Fibroblast of gingiva (primary cell): ENCODE results near the gene SSRP1.
"Not testable (repeated sequence)": the region's sequence is repeated elsewhere in the genome, so short reads cannot be mapped to it uniquely, and the experiment has no call there.

Experiments
- DNase-seq: peaks from one replicate; pipeline ENCODE4 v3.0.0-alpha.2; 2011; ENCODE audit warnings: low read depth

The SSRP1 gene, protein sequence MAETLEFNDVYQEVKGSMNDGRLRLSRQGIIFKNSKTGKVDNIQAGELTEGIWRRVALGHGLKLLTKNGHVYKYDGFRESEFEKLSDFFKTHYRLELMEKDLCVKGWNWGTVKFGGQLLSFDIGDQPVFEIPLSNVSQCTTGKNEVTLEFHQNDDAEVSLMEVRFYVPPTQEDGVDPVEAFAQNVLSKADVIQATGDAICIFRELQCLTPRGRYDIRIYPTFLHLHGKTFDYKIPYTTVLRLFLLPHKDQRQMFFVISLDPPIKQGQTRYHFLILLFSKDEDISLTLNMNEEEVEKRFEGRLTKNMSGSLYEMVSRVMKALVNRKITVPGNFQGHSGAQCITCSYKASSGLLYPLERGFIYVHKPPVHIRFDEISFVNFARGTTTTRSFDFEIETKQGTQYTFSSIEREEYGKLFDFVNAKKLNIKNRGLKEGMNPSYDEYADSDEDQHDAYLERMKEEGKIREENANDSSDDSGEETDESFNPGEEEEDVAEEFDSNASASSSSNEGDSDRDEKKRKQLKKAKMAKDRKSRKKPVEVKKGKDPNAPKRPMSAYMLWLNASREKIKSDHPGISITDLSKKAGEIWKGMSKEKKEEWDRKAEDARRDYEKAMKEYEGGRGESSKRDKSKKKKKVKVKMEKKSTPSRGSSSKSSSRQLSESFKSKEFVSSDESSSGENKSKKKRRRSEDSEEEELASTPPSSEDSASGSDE

DNA sequence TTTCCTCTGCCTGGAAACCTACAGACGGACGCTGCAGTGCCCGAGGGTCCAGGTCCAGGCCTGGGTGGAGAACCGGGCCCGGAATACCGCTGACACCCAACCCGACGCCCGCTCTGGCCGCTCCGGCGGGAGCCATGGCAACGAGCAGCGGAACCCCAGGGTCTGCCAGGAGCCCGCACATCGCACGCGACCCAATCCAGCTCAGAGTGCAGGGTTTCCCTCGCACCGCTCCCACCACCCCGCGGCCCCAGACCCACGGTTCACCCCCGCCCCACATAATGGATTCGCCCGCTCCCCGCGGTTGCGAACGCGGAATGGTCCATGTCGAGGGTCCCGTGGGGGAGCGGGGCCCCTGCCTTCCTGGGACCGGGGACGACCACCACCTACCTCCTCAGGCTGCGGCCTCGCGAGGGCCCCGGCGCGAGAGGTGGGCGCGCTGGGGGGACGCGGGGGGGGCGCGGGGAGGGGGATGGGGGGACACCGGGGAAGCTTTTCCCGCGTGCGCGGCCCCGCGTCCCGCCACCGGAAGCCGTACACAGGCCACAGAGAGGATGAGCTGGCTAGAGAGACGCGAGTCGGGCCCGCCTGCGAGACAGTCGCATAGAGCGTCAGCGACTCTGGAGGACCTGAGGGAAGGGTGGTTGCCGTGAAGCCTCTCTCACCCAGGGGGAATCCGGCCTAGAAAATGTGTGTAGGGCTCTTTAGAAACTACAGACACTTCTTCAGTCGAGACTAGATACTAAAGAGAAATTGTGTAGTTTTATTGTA, at the start of gene SSRP1:
SSRP1 (minus strand) TSS at position 550 of the 768 bp plus-strand sequence. CDS start 771 bp downstream, outside the sequence.
- DNase-seq, result peak; percentile 84

DNA sequence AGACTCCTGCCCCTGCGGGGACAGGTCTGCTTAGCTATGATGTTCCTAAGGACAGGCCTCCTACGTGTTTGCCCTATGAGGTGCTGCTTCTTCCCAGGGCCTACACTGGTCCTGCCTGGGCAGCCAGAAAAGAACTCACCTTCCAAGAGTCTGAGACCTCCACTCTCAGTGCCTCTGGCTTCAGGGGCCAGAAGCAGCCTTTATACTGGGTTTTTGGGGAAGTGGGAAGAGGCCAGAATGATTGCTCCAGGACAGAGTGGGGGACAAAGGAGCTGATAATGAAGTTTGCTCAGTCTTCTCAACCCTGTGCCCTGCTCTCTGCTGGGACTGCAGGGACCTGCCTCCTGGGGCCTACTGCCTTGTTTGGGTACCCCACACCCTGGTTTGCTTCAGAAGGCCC, 45.3 kb upstream of the SSRP1 start, which contains the start of gene PRG3:
PRG3 (minus strand) TSS at position 176 of the 400 bp plus-strand sequence. CDS start 442 bp downstream, outside the sequence.
- DNase-seq, result no peak

DNA sequence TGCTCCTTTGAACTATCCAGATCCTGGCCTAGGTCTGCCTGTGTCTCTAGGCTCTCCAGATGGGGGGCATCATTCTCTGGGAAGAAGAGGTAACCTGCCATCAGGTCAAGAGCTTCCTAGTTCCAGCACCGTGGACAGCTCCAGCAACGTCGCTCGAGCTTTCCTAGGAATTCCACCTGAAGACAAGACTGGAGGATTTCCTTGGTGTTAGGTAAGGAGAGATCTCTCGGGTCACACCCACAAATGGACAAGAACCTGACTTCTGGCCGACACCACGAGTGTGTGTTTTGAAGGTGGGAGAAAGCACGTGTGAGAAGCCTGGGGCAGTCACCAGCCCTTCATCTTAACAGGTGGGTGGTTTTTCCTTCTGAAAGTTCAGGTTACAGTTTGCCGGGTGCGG, 44.0 kb upstream of the SSRP1 start:
- peak; percentile 8 for DNase-seq

DNA sequence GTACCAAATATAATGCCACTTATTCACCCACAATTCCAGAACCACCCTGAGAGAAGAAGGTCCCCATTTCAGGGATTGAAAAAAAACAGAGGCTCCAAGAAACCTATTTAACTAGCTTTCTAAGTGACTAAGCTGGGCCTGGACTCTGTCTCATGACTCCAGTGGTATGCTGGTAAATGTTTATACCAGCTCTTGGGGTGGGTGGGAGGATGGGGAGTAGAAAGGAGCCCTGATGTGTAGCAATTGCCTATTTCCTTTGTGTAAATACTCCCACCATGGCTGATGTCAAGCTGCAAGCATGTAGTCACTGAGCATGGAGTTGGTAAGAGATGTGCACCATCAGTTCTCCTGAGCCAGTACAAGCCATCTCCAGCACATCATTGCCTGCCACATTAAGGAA, 42.5 kb upstream of the SSRP1 start:
- no peak for DNase-seq

DNA sequence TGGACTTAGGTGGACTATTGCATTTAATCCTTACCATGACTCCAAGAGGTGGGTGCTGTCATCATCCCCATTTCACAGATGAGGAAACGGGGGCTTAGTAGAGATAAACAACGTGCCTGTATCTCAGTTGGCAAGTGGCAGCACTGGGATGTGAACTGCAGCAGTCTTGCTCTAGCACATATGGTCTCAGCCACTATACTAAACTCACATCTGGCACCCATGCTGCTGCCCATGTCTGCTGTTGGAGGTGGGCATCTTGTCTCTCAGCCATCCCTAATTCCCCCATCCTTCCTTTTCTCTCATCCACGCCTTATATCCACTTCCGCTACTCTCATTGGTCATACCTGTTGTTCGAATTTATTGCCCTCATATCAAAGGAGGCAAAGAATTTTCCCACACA, 41.4 kb upstream of the SSRP1 start:
- DNase-seq, result no peak

DNA sequence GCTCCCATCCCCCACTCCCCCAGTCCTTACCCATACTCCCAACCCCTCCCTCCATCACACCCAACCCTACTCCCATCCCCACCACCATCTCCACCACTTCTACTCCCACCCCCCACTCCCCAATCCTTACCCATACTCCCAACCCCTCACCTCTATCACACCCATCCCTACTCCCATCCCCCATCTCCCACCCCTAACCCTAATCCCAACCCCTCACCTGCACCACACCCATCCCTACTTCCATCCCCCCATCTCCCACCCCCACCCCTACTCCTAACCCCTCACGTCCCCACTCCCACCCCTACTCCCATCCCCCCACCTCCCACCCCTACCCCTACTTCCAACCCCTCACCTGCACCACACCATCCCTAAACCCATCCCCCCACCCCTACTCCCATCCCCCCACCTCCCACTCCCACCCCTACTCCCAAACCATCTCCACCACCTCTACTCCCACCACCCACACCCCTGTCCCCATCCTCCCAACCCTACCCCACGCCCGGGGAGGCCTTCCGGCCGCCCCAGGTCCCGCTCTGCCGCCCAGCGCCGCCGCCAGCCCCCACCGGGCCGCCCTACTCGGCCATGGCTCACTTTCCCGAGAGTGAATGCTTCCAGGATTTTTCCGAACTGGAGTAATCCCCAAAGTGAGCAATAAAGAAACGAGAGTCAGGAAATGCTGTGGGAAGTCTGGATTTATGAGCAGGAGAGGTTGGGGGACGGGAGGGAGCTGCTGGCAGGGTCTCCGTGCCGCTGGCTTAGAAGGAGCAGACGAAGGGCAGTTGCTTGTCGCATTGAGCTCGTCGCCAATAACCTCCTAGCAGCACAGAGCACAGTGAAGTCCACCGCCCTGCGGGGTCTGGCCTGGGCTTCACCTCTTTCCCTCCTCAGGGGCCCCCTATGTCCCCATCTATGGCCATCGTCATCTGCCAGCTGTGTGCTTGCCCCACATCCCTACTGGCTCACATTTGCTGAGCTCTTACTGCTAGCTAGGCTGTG, 40.7 kb upstream of the SSRP1 start:
- DNase-seq, result no peak

DNA sequence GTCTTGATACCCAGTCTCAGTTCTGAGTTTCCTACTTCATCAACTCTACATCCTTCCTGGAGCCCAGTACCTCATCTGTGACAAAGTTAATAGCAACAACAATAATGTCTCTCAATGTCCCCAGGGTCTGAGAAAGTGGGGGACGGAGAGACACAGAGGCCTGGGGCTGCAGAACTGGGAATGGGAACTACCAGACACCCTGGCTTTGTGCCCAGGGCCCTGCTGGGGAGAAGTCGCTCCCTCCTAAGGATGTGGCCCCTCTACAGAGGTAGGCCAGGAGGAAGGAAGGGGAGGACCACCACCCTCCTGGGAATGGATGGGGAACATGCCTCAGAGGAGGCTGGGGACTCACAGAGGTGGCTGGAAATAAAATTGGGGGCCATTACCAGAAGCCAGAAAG, 39.8 kb upstream of the SSRP1 start:
- DNase-seq, result no peak

DNA sequence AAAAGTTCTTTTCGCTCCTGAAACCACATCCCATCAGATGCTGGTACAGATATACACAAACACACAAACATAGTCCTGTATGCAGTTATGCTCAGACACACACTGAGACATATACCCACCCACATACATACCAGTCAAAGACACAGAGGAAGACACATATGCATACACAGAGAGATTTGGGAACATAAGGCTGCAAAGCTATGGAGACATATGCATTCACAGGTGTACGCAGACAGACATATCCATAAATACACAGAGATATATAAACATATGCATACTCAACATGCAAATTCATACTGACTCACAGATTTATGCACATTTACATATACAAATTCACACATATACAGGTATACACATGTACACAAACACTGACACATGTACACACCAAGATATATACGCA, 39.3 kb upstream of the SSRP1 start:
- no peak for DNase-seq

DNA sequence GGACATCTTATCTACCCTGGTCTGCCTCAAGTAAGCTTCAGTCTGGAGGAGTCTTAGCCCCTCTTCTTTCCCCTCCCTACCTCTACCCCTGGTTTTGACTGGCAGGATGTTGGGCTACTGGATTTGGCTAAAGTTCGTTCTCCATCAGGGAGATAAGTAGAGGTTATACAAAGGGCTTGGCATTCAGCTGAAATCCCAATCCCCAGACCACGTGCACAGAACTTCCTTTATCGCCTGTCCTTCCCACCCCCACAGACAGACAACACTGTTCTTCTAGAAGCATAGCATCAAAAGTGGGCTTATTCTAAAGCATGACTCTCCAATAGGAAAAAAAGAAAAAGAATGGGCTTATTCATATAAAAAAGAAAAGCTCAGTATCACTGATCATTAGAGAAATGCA, 37.5 kb upstream of the SSRP1 start:
- no peak for DNase-seq

DNA sequence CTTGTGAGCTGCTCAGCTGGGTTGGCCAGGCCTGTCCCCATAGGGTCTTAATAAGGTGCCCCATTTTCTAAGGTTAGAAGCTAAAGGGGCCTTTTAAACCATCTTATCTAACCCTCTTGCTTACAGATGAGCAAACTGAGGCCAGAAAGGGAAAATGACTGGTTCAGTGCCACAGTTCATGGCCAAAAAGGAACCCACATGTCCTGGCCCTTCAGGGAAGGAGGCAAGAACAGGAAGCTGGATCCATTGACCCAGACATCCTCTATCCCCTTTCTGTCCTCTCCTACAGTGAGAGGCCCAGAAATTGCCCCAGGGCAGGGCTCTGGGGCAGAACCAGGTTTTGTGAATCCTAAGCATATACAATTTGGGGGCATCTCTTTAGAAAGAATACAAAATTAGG, 35.2 kb upstream of the SSRP1 start:
- DNase-seq, result no peak

DNA sequence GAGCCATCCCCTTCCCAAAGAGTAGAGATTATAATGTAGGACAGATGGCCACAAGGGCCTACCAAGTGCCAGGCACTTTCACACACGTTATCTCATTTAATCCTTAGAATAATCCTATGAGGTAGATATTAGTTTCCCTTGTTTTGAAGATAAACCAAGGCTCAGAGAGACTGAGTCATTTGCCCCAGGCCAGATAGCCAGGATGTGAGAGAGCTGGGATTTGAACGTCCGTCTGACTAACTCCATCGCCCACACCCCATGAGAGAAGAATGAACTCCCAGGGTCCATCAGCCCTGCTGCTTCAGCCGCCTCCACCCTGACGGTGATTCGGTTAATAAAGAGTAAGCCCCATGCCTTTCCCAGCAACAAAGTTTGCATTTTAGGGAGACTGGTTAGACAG, 34.6 kb upstream of the SSRP1 start:
- DNase-seq, result no peak

DNA sequence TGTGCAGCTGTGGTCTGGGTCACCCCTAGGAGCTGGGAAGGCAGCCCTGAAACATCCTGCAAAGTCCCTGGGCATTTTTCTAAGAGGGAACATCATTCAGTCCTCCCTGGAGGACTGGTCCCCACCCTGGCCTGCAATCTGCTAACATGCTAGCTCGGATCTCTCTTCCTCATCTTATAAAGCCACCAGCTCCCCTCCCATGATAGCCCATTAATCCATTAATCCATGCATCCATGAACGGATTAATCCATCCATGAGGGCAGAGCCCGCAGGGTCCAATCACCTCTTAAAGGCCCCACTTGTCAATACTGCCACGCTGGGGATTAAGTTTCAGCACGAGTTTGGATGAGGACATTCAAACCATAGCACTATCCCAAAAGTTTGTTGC, 33.1 kb upstream of the SSRP1 start:
- no peak for DNase-seq

DNA sequence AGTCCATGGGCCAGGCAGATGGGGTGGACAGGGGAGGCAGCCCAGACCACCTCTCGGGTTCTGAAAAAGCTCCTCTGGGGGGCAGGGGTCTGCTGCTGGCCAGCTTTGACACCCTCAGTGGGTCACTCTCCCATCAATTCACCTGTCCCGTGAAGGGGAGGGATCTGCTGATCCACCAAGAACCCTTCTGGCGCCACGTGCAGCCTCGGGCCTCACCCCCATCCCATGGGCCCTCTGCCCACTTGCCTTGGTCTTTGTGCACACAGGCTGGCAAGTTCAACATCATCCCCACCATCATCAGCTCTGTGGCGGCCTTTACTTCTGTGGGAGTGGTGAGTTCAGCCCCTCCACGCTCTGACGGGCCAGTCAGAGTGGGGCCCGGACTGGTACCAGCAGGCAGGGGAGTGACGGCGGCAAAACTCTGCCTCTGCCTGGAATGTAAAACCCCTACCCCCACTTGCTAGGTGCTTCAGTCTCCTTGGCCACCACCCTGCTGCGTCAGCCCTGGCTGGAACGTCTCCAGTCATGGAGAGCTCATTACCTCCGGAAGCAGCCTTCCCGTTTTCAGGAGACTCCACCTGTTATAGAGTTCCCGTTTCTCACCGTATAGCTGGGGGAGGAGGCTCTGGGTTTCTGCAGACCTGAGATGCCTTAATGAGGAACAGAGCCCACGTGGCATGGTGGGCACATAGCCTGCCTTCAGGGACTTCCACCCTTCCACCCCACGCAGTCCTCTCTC, 32.6 kb upstream of the SSRP1 start:
- DNase-seq, result no peak

DNA sequence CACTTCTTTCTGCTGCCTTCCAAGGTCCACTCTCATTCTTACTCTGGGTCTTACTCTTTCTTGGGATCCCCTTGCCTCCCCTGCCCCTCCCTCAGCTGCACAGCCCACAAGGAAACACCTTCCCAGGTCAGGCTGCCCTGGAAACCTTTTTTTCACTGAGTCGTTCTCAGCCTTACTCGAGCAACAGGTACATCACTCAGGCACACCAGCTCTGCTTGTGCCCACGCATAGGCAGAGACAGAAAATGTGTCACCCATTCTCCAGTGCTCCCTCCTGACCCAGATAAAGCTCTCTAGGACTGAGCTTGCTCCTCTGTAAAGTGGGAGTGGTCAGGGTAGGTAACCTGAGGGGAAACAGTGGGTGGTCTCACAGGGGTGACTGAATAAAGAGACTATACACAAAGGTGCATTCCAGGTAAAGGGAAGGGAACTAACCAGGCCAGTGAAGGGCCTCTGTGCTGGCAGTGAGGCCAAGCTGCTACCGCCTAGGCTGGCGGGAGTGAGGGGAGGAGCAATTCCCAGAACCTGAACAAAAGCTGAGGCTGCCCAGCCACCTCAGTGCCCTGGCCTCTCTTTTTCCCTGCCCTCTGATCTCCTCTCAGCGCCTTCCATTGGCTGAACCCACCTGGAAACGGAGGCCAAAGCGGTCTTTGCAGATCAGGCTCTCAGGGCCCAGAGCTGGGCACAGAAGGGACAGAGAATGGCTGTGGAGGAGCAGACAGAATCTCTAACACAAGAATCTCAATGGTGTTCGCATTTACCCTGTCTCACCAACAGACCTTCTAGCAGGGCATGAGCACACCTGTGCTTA, 29.4 kb upstream of the SSRP1 start:
- no peak for DNase-seq

DNA sequence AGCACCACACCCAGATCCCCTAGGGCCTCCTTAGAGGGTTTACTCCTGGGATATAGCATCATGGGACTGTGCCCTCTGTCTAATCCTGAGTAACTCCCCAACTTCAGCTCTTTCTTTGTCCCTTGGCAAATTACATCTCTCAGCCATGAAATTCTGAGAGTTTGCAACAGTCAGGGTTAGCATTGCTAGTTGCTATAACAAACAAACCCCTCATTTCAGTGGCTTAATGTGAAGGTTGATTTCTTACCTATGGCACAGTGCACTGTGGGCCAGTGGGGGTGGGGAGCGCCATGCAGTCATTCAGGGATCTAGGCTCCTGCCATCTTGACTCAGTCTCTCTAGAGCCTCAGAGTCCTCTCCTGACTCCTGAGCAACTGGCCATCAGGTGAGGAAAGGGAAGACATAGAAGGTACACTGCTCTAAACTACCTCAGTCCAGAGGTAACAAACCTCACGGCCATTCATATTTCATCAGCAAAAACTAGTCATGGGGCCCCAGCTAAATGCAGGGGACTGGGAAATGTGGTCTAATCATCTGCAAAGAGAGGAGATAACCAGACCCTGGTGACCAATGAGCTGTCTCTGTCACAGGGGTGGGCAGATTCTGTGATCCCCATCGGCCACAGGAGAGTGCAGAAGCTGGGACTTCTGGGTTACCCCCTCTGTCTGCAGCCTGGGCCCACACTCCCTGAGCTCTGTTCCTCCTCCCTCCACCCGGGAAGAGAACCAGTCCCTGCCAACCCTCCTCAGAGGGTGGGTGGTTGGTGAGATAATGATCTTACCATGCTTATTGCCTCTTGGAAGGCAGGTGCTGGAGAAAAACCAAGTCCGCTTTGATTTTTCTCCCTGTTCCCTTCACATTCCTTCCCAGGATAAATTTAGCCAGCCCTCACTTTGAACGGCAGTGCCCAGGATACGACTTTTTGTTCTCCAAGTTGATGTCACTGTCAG, 27.7 kb upstream of the SSRP1 start:
- no peak for DNase-seq

DNA sequence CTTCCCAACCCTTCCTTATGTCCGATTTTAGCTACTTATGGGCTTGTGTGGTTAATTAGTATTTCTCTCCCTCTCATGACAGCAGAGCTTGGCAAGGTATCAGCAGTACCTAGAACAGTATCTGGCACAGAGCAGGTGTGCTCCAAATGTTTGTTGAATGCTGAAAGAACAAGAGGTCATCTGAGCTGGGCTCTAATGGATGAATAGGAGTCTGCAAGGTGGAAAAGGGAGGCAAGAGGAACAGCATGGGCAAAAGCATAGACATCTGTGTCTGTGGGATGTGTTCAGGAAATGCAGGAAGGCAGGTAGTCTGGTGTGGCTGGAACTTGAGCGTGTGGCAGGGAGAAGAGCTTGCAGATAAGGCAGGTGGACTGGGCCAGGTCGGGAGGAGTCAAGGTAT, 26.2 kb upstream of the SSRP1 start:
- DNase-seq, result no peak

DNA sequence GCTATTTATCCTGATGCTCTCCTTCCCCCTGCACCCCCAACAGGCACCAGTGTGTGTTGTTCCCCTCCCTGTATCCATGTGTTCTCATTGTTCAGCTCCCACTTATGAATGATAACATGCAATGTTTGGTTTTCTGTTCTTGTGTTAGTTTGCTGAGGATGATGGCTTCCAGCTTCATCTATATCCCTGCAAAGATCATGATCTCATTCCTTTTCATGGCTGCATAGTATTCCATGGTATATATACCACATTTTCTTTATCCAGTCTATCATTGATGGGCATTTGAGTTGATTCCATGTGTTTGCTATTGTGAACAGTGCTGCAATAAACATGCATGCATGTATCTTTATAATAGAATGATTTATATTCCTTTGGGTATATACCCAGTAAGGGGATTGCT, 25.7 kb upstream of the SSRP1 start:
- DNase-seq, result not testable (repeated sequence)

DNA sequence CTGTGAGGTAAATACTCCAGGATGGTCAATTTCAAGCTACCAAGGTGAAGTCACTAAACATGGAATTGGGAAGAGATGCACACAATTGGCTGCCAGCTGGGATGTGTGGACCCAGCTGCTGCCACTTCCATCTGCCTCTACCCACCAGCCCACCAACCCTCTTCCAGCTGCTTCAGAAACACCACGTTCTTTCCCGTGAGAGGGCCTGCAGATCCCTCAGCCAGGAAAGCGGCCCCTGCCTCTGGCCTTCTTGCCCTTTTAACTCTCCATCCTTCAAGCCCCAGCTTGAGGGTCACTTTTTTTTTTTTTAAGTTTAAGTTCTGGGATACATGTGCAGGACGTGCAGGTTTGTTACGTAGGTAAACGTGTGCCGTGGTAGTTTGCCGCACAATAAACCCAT, 25.3 kb upstream of the SSRP1 start:
- no peak for DNase-seq
